ENCODE measurements around the gene SMARCD1. TPM values are rescaled to one million over a fixed set of nuclear protein-coding genes. Genes with fewer than 3 reads are reported as not detected.
A peak's percentile ranks its signal among the peaks of the same experiment; 100 is the strongest.

The SMARCD1 gene
- total and polyA plus RNA-seq, 9 of the 15 experiments (the other 6 are each of a cell fraction or from before 2014, with no cell fraction given), result 0.86 to 91.7 (median 48.0) TPM

DNA sequence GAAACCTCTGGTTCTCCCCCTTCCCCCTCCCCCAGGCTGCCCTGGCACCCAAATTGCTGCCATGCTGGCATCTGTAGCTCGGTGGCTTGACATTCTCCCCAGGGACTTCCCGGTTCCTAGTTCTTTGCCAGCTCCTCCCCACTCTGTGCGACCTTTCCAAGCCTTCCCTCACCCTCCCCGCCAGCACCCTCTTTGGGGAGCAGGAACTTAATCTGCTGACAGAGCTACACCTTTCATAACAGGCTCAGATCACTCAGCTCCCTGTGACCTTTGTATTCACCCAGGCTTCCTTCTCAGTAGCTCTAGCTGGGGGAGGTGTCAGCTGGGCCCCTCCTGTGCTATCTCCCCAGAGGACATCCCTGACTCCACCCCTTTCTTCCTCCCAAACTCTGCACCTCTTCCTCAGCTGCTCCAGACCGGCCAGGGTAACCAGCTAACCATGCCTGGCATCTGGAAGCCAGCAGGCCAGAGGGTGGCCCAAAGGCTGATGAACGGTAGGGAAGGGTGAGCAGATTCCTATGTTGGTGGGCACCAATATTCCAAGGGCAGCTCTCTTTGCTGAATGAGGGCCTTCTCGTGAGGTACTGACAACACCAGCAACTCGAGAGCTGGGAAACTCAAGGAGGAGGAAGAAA is 25.1 kb downstream of the SMARCD1 start (continued):
- no peak for TF ChIP-seq YY1 (IDR thresholded peaks at IDR 0.05; ENCODE audit: borderline replicate concordance in 1 of 3, control insufficient read depth in 1 of 3, extremely low read depth in 1 of 3, insufficient read depth in 3 of 3, insufficient read length in 1 of 3, insufficient replicate concordance in 2 of 3, low read depth in 1 of 3, low read length in 2 of 3)
- TF ChIP-seq ZNF75A (CRISPR knock-in tag; IDR thresholded peaks at IDR 0.05), result no peak
- no peak for TF ChIP-seq SUPT5H (IDR thresholded peaks at IDR 0.05)
- no peak for TF ChIP-seq ZNF311 (CRISPR knock-in tag; IDR thresholded peaks at IDR 0.05)
- 0 out of 4 replicates have a peak, but pooled peaks of 1 of the 2 experiments have one; percentile 30 for TF ChIP-seq TBL1XR1 (IDR thresholded peaks at IDR 0.05; ENCODE audit: low read length in 2 of 2)
- no peak for TF ChIP-seq NBN (IDR thresholded peaks at IDR 0.05; ENCODE audit: low read depth)
- no peak for TF ChIP-seq SMC3 (conservative IDR thresholded peaks at IDR 0.05; ENCODE audit: insufficient read depth, low read depth, low read length)
- no peak for TF ChIP-seq ZNF589 (CRISPR knock-in tag; IDR thresholded peaks at IDR 0.05; ENCODE audit: low read depth)
- no peak for TF ChIP-seq HMGN3 (IDR thresholded peaks at IDR 0.05; ENCODE audit: borderline replicate concordance, extremely low read depth, insufficient read length, low read depth, low read length)
- TF ChIP-seq NR2C1 (IDR thresholded peaks at IDR 0.05), result peak; percentile 45; the same call in 1 of the 2 replicates
- TF ChIP-seq NR2C1 (tag; IDR thresholded peaks at IDR 0.05), result peak; percentile 40; the same call in 1 of the 2 replicates
- TF ChIP-seq MTA1 (IDR thresholded peaks at IDR 0.05; ENCODE audit: borderline replicate concordance), result no peak
- no peak for TF ChIP-seq PCBP1 (IDR thresholded peaks at IDR 0.05; ENCODE audit: low read depth, low read length, poor library complexity, severe bottlenecking)
- TF ChIP-seq ZNF384 (IDR thresholded peaks at IDR 0.05; ENCODE audit: low read depth, low read length), result no peak
- TF ChIP-seq ZNF668 (CRISPR knock-in tag; IDR thresholded peaks at IDR 0.05), result no peak
- TF ChIP-seq POLR3A (IDR thresholded peaks at IDR 0.05; ENCODE audit: borderline replicate concordance, extremely low read depth, insufficient read depth, insufficient read length), result no peak
- TF ChIP-seq, protein P1, sequence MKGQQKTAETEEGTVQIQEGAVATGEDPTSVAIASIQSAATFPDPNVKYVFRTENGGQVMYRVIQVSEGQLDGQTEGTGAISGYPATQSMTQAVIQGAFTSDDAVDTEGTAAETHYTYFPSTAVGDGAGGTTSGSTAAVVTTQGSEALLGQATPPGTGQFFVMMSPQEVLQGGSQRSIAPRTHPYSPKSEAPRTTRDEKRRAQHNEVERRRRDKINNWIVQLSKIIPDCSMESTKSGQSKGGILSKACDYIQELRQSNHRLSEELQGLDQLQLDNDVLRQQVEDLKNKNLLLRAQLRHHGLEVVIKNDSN (CRISPR knock-in tag; IDR thresholded peaks at IDR 0.05), result no peak
- TF ChIP-seq CBFA2T3 (IDR thresholded peaks at IDR 0.05), result peak; percentile 51
- TF ChIP-seq HCFC1 (IDR thresholded peaks at IDR 0.05; ENCODE audit: low read depth, low read length), result 0 out of 2 replicates have a peak, but pooled peaks have one; percentile 15
- TF ChIP-seq XRCC4 (IDR thresholded peaks at IDR 0.05; ENCODE audit: extremely low read depth, insufficient read depth, insufficient read length), result no peak
- TF ChIP-seq EP400 (IDR thresholded peaks at IDR 0.05), result no peak
- no peak for TF ChIP-seq GABPB1 (CRISPR knock-in tag; IDR thresholded peaks at IDR 0.05)
- peak; percentile 51 for TF ChIP-seq C11orf30 (IDR thresholded peaks at IDR 0.05; ENCODE audit: low read depth)

All from K562 (cell line).